GM18870 (cell line): ENCODE measurements around the gene RAB11FIP4.

Experiments
- ATAC-seq: cut with Tn5 transposase; IDR thresholded peaks from one replicate; pipeline ENCODE4 v1.9.1; 2021; ENCODE audit warnings: moderate library complexity; ENCODE audit not compliant: unreplicated experiment

Gene RAB11FIP4

GRCh38 chr17:31582151-31582907, 190.9 kb downstream of the RAB11FIP4 start:
- ATAC-seq: no peak

- no peak for ATAC-seq
These were observed 192.4 kb downstream of the RAB11FIP4 start for GRCh38 chr17:31583772-31584356.

DNA sequence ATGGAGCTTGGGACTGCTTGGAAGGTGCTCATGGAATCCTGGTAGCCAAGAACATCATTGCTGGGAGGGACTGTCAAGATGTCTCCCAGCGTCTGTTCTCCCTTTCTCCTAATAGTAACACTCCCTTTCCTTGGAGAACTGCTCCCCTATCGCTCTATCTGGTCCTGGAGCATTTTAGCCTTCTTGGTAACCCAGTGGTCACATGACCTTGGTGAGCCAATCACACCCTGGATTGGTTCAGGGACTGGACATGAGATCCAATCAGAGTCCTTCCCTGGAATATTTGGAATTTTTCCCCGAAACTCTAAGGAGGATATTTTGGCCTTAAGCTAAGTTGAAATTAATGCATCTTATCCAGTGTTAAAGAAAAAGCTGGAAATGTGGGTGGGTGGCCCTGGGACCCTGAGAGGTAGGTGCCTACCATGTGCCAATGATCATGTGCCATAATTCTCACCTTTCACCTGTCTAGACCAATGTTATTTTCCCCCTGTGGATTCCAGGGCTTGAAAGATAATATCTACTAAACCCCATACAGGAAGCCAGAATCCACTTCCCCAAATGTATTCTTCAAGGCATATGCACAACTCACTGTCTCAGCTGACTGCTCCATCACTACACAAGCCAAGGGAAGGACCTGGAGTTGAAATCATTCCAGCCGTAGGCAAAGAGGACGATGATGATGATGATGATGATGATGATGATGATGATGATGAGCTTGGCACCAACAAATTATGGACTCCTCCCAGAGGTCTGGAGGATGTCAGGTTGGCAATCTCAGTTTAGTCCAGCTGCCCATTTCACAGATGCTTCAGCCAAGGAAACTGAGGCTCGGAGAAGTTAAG, 193.2 kb downstream of the RAB11FIP4 start:
- ATAC-seq: no peak

GRCh38 chr17:31585280-31585630, 193.8 kb downstream of the RAB11FIP4 start:
- no peak for ATAC-seq

- ATAC-seq: no peak
These were observed 195.5 kb downstream of the RAB11FIP4 start for GRCh38 chr17:31586946-31587345.

- no peak for ATAC-seq
These were observed 196.0 kb downstream of the RAB11FIP4 start for GRCh38 chr17:31587462-31587861.
